Right renal pelvis (tissue), 4 donors: ENCODE data around the gene ZNF608. TPM values are rescaled to one million over a fixed set of nuclear protein-coding genes. Genes with fewer than 3 reads are reported as not detected.

Experiments
- DNase-seq, 4 donors: peaks; one replicate each; pipeline ENCODE4 v3.0.0-alpha.2; 2013; ENCODE audit warnings: low read depth in 4 of 4, low spot score in 3 of 4, missing footprints in 1 of 4
- polyA plus RNA-seq, 4 donors: library from polyadenylated mRNA; unstranded; fragments of 120-200 nt; gene quantifications; one replicate each; pipeline ENCODE4 v1.2.1, GENCODE V29; 2013; ENCODE audit not compliant: insufficient read length in 4 of 4

Gene ZNF608
- polyA plus RNA-seq, 4 donors = 51.1 to 74.8 (median 67.9) TPM

DNA sequence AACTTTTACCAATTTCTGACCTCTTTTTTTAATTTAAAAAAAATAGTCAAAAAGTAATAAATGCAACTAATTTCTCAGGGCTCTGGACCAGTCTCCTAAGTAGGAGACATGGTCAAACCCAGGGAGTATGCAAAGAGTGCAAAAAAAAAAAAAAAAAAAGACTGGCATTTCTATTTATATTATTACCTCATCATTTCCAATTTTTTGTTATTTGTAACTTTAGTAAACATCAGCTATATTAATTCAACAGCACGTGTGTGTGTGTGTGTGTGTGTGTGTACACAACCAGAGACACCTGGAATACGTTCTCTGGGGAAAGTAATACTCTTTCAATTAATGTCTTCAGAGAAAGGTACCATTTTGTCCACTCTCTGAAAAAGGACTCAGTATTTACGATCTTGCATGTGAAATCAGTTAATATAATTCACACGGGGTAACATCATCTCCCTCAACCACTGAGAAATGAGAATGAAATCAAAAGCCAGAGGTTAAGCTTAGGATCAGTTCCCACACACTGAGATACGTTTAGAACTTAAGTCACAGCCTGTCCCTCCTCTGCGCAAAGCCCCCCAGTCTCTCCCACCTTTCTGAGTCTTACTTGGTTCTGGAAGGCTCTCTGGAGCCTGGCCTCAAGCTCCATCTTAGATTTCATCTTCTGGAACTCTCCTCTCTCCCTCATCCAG, 21.9 kb downstream of the ZNF608 start:
- DNase-seq = no peak

DNA sequence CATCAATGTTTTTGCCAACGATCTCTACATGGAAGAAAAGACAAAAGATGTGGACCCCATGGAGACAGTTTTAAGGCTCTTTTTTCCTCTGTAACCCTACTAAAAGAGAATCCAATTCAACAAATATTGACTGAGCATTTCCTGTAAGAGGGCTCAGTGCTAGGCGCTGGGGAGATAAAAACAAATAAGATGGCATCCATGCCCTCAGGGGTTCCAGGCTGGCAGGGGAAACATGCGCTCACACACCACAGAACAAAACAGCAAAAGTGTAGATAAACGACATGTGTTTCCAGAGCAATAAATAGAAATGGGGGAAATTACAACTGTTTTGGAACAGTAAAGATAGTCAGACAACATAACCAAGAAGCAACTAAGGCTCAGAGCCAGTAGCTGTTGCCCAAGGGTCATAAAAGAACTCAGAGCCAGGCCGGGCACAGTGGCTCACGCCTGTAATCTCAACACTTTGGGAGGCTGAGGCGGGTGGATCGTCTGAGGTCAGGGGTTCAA, 25.2 kb downstream of the ZNF608 start:
- no peak for DNase-seq

DNA sequence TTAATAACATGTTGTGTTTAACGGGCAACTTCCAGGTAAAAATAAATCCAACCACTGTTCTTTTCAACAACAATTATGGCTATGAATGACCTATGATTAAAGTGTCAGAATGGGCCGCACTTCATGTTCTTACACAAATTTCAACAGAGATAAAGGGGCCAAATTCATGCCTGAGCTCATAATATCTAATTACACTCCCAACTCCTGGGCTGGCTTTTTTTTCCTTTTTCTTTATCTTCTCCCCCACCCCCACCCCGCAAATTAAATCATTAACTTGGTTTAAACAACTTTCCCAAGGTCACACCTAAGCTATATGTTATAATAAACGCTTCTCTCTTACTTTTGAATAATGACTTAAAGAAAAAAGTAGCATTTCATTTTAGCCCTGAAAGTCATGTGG, 25.8 kb downstream of the ZNF608 start:
- no peak for DNase-seq

DNA sequence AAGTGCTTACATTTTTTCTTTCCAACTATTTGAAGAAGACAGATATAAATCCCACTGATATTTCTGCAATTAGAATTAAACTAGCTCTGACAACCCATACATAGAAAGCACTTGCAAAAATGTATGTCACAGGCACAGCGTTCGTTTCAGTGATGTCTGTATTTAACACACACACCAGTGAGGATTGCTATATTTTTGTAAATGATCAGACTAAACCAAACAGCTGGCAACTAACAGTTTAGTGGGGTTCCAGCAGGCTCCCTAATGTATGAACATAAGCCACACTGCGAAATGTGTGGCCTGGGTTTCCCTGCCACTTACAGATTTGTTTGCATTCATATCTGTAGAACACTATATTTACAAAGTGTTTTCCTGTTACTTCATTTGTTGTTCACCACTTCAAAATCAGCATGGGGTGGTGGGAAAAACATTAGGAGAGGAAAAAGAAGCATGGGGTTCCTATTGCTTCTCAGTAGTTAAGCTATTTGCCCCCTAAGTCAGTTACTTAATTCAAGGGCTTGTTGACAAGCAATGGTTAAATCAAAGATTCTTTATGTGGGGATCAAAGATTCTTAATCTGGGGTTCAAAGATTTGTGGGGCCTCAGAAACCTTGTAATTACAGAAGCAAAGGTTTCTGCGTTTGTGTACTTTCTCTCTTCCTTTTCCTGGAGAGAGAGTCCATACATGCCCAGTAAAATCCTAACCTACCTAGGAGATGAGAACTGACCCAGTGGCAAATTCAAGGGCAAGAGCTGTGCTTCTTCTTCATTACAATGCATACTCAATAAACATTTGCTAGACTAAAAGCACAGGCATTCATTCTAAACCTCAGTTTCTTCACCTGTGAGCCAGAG, 27.1 kb downstream of the ZNF608 start:
- no peak for DNase-seq

DNA sequence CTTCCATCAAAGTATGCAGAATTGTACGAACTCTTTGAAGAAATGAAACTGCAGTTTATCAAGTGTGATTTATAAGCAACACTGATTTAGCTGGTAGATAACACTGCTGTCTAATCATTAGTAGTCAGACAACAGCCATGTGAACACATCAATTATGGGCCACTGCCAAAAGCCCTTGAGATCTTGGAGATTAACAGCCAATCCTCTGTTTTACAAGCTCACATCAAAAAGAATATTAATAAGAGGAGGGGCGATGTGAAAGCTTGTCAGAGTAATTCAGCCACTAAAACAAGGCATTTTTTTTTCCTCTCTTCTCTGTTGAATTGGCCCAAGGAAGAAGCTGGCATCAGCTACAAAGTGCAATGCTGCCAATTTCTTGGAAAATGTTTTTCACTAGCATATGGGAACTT, 28.1 kb downstream of the ZNF608 start:
- no peak for DNase-seq

DNA sequence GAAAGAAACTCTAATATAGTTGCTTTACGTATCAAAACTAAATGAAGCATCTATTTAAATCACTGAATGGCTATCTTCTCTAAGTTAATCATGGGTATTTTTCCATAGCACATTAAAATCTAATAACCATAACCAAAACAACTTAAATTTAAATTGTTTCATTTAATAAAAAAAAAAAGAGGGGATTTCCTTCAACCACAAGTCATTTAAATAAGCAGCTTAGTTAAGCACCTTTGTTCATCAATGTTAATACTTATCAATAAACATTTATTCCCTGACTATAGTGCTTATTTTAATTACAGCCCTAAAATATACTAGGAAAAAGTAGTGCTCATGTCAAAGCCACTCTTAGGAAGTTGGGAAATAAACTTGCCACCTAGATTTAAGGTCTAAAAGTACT, 30.3 kb downstream of the ZNF608 start:
- DNase-seq = no peak

DNA sequence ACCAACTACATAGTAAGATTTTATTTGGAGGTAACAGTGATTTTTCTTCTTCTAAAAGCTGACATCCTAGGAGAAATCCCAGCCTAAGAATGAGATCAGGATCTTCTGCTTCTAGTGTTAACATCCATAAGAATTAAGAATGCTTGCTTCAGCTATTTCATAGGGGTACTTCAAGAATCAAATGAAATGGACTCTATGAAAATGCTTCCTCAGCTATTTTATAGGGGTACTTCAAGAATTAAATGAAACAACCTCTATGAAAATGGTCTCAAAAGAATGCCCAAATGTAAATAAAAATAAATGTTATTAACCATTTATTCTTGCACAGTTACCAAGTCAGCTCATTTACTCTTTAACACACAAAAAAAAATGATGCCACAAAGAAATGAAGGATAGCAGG, 31.5 kb downstream of the ZNF608 start:
- DNase-seq = no peak

DNA sequence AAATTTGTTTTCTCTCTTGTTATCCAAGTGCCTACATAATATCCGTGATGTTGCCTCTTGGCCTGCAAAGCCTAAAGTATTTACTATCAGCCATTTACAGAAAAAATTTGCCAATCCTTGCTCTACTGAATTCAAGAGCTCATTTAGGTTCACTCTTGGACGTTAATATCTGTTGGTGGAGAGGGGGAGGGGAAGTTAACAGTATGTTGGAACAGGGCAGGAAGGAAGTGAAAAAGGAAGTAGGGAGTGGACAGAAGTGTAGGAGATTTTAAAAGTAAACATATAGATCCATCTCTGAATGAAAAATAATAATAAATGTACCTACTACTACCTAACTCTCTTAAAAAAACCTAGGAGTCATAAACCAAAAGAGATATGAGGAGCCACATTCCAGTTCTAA, 32.8 kb downstream of the ZNF608 start:
- no peak for DNase-seq

DNA sequence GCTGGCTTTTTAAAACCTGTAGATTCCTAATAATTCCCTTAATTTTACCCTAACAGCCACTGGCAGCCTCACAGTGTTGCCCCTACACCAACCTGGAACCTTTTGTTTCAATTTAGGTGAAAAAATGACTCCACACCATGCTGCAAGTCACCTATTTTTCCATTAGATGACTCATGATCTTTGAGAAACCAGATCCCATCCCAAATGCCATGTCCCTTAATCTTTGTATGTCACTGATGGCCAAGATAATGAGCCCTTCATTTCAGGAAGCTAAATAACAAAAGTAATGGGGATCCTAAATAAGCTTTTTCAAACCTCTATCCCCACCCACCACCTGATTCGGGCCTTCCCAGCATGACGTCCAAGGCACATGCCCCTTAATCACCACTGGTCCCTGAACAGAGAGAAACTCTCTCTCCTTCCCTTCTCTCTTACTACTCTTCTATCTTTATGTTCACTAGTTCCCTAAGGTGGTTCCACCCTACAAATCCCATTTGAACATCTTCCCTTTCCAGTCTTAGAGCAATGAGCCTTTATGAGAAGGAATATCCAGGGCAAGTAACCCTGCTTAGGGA, 33.6 kb downstream of the ZNF608 start:
- DNase-seq = no peak

DNA sequence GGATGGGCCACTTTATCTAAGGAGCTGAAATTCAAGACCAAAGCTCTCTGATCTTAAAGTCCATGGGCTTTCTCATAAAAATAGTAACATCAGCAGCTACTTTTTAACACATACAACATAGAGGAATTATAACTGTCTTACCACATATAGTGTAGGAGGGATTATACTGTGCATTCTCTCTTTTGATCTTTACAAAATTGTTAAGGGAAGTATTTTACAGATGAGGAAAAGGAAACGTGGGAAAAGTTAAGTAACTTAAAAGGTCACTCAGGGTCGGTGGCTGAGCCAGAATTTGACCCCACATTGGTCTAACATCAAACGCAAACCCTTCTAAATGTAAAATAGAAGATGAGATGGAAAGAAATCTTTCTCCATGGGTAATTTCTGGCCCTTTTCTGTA, 38.4 kb downstream of the ZNF608 start:
- no peak for DNase-seq

DNA sequence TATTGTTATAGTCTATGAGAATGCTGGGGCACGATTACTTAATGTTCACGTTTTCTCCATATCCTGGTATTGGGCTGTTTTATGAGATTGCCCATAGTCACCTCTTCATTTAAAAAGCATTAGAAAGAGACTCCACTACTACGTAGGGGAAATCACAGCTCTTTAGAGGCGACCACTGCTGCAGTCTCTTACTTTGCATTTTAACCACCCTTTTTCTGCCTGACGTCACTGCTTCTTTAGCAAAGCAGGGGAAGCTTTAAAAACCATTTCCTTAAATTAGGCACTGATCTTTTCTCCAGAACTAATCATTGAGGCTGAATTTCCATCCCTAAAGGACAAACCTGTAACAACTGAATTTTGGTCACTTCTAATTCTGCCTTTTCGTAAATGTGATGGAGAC, 38.9 kb downstream of the ZNF608 start:
- no peak for DNase-seq

DNA sequence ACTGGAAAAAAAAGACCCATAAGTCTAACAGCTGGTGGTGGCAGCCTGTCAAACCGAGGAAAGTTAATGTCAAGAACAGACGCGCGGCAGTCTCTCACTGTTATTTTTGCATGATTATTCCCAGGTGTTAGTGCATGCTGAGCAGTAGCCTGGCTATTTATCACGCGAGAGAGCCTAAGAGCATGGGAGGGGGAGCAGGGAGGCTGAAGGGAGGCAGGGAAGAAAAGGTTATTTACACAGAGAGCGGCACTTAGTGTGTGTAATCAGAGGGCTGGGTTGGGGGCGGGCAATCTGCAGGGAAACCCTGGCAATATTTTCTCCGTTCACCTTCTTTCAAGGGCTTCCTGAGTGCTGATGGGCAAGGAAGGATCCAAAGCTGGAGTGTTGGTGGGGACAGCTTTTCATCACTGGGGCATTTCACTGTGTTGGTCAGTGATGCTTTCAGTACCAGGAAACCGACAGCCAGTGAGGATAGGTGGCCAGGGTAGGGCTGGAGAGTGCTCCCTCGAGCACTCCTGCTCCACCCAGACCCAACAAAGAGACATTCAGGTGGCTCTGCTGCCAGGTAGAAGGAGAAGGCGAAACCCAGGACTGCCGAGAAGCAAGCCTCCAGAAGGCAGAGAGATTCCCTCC, 39.6 kb downstream of the ZNF608 start:
- peak in 1 of 4 donors; percentile 64 for DNase-seq

DNA sequence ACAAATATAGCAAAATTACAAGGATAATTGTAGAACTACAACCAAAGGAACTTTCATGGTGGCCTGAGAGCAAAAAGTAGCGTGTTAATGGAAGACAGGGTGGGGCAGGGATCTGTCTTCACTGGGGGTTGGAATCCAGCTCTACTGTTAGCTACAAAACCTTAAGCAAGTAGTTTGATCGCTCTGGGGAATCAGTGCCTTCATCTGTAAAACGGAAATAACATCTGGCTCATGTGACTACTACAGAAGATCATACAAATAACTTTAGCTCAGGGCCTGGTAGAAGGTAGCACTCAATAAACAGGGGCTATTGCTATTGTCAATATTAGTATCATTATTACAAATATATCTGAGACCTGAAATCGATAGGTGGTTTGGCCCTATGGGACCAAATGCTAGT, 40.4 kb downstream of the ZNF608 start:
- no peak for DNase-seq

DNA sequence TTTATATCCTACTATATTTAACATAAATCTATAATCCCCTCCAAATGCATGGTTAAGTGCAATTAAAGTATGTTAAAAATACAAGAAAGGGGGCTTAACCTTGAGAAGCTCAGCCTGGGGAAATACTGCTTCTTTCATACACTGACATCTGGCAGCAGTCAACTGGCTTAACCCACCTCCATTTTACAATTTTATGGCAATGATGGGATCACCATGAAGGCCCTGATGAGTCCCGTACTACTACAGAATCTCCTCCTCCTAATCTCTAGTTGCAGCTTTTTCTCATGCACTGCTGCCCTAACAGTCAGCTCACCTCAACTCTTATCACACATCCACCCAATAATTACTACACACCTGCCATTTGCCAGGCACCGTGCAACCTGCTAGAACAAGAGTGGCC, 40.9 kb downstream of the ZNF608 start:
- no peak for DNase-seq

DNA sequence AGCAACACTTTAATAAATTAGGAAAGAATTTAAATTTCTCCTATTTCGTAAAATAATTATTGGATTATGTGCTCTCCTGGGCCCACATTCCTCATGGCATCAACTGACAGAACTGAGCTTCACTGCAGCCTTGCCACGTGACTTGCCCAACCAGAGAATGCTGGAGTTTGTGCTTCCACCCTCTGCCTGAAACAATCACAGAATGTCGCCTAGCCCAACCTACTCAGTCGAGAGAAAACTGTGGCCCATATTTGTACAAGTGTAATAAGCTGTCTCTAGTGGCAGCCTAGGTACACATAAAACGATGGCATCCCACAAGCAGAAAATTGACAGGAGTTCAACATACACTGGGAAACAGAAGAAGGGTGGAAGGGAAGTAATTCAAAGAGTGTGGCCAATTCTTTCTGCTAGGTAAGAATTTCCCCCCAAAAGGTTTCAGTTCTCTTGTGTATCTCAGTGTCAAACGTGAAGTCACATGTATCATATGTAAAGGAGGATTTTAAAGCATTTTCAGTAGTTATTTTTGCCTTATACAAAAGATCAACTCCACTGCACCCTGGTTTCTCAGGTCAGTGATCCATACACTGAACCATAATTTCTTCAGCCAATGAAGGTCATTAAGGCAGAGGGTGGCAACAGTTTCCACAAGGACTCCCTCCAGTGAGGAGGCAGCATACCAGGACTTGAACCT, 41.7 kb downstream of the ZNF608 start:
- DNase-seq = no peak

DNA sequence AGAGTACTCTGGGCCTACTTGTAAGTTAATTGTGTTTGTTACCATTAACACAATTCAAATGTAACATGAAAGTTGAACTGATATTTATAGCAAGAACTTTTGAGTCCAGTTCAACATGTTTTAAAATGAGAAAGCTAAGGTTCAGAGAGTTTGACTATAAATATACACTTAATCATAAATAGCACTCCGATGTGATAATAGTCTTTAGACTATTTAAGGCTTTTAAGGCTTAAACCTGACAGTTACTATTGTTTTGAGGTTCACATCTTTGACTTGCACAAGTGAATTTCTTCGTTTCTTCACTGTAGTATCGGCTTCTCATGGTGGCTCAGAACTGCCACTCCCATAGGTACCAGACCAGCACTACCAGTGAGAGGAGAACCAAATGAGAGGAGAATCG, 42.4 kb downstream of the ZNF608 start:
- DNase-seq = no peak

DNA sequence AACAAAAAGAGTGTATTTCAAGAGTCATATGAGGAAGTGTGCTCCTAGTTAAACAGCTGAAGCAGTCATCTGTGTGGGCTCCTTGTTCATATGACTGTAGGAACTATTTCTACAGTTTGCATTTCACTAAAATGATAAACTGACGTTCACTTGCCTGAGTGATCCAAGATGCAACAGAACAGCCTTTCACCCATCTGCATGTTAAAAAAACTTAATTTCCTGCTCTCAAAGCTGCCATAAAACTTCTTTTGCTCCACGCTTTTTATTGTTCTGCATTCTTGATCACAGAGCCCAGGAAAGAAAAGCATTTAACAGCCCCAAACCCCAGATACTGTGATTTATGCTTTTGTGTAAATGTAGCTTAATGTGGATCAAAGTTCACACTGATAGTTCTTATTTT, 43.9 kb downstream of the ZNF608 start:
- peak in 2 of 4 donors; percentile 73 to 74 for DNase-seq

DNA sequence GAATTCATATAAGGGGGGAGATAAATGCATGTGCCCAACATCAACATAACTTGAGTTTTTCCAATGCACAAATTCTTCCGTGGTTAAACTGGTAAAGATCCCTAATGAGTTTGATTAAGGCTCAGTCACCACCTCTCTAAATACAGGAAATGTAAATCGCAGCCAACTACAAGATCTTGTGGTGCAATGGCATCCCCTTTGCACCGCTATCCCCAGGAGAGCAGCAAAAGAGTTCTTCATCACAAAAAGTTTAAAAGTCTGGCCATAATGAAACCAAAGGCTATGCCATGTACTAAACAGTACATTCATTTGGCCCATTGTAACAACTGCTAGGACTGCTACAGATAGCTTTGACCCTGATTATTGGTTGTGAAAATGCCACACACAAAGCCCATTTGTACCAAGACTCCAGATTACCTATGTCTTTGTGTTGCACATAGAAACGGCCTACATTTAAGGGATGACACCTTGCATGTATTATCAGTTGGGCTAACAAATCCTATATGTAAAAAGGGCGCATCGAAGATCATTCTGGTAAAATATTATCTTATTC, 44.5 kb downstream of the ZNF608 start:
- DNase-seq = no peak

DNA sequence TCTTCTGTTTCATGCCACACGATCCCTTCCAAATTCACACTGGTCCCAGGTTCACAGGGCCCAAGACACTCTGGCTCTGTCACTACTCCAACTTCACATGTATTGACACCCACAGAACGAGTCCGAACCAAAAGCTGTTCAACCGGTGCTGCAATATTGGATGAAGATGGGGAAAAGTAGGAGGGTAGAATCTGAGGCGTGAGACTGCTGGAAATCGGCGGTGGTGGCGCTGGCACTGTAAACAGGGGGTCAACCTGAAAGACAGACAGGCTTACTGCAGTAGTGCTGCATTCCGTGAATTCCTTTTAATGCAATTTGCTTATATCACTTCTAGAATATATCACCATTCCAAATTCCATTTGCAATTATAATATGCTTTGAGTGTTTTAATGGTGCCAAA, 45.4 kb downstream of the ZNF608 start:
- no peak for DNase-seq

DNA sequence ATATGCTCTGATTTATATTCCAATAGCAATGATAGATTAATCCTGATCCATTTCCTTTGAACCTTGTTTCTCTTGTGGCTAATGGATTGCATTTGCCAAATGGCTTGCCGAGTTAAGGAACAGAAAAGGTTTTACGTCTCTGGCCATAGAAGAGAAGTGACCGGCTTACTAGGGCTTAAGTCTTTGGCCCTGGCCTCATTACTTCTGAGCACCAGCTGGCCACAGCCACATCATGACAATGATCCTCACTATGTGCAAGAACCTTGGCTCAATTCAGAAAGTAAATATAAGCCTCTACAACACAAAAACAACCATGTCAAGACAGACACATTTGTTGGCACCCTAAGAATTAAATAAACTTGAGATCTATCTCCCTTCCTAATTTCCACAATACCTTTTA, 46.1 kb downstream of the ZNF608 start:
- no peak for DNase-seq
